ENCODE results near the gene TEP1.

The TEP1 gene

GRCh38 chr14:20428010-20428365, 14.7 kb upstream of the TEP1 start:
- H3K9me3 ChIP-seq (ENCODE audit: control insufficient read depth, insufficient read depth, low read length) = no peaks in the 10 kb centered on the region
- TF ChIP-seq EZH2phosphoT487 (IDR thresholded peaks at IDR 0.05; ENCODE audit: borderline replicate concordance, low read length) = no peak
- TF ChIP-seq CTCF (IDR thresholded peaks at IDR 0.05; ENCODE audit: low read depth, low read length, poor library complexity, severe bottlenecking) = no peak
- peaks cover 48% of the 10 kb centered on the region for H3K4me1 ChIP-seq (ENCODE audit: control insufficient read depth, low read length)
- peak overlapping the region; percentile 92 for H3K27ac ChIP-seq (ENCODE audit: low read depth, low read length)
- H3K27me3 ChIP-seq (ENCODE audit: control insufficient read depth, low read length) = no peaks in the 10 kb centered on the region
- H3K4me3 ChIP-seq (ENCODE audit: low read length) = peak overlapping the region; percentile 73
- H3K79me2 ChIP-seq (ENCODE audit: control insufficient read depth, low read length) = no peaks in the 10 kb centered on the region
- H4K20me1 ChIP-seq (ENCODE audit: control insufficient read depth, insufficient read depth, low read depth, low read length) = no peaks in the 10 kb centered on the region
- no peaks in the 10 kb centered on the region for H3K9me2 ChIP-seq (replicated peaks; ENCODE audit: control insufficient read depth, low read length)
- H3K4me2 ChIP-seq (ENCODE audit: low read length) = peak overlapping the region; percentile 95
- no peaks in the 10 kb centered on the region for H3K36me3 ChIP-seq (ENCODE audit: control insufficient read depth, low read length)
- H3F3A ChIP-seq (ENCODE audit: control insufficient read depth, insufficient read depth) = peaks cover 8% of the 10 kb centered on the region; the same call in 1 of the 2 replicates

- H3K4me1 ChIP-seq (ENCODE audit: control insufficient read depth, low read length) = peaks cover 50% of the 10 kb centered on the region
- TF ChIP-seq CTCF (IDR thresholded peaks at IDR 0.05; ENCODE audit: low read depth, low read length, poor library complexity, severe bottlenecking) (no peak), EZH2phosphoT487 (IDR thresholded peaks at IDR 0.05; ENCODE audit: borderline replicate concordance, low read length) (no peak)
- H3K79me2 ChIP-seq (ENCODE audit: control insufficient read depth, low read length) = no peaks in the 10 kb centered on the region
- peaks cover 8% of the 10 kb centered on the region; the same call in 1 of the 2 replicates for H3F3A ChIP-seq (ENCODE audit: control insufficient read depth, insufficient read depth)
- H3K4me2 ChIP-seq (ENCODE audit: low read length) = peak overlapping the region; percentile 95
- peak overlapping the region; percentile 92 for H3K27ac ChIP-seq (ENCODE audit: low read depth, low read length)
- H3K36me3 ChIP-seq (ENCODE audit: control insufficient read depth, low read length) = no peaks in the 10 kb centered on the region
- H3K4me3 ChIP-seq (ENCODE audit: low read length) = peak overlapping the region; percentile 73
- H4K20me1 ChIP-seq (ENCODE audit: control insufficient read depth, insufficient read depth, low read depth, low read length) = no peaks in the 10 kb centered on the region
- no peaks in the 10 kb centered on the region for H3K27me3 ChIP-seq (ENCODE audit: control insufficient read depth, low read length)
- H3K9me2 ChIP-seq (replicated peaks; ENCODE audit: control insufficient read depth, low read length) = no peaks in the 10 kb centered on the region
- no peaks in the 10 kb centered on the region for H3K9me3 ChIP-seq (ENCODE audit: control insufficient read depth, insufficient read depth, low read length)
These were observed 14.1 kb upstream of the TEP1 start for GRCh38 chr14:20427231-20428009.

- peaks cover 53% of the 10 kb centered on the region for H3K4me1 ChIP-seq (ENCODE audit: control insufficient read depth, low read length)
- H3K36me3 ChIP-seq (ENCODE audit: control insufficient read depth, low read length) = no peaks in the 10 kb centered on the region
- H3K27me3 ChIP-seq (ENCODE audit: control insufficient read depth, low read length) = no peaks in the 10 kb centered on the region
- H4K20me1 ChIP-seq (ENCODE audit: control insufficient read depth, insufficient read depth, low read depth, low read length) = no peaks in the 10 kb centered on the region
- H3K9me3 ChIP-seq (ENCODE audit: control insufficient read depth, insufficient read depth, low read length) = no peaks in the 10 kb centered on the region
- H3K4me3 ChIP-seq (ENCODE audit: low read length) = no peak overlapping the region
- H3F3A ChIP-seq (ENCODE audit: control insufficient read depth, insufficient read depth) = peaks cover 10% of the 10 kb centered on the region
- no peak for TF ChIP-seq EZH2phosphoT487 (IDR thresholded peaks at IDR 0.05; ENCODE audit: borderline replicate concordance, low read length)
- no peak for TF ChIP-seq CTCF (IDR thresholded peaks at IDR 0.05; ENCODE audit: low read depth, low read length, poor library complexity, severe bottlenecking)
- no peak overlapping the region for H3K27ac ChIP-seq (ENCODE audit: low read depth, low read length)
- no peaks in the 10 kb centered on the region for H3K9me2 ChIP-seq (replicated peaks; ENCODE audit: control insufficient read depth, low read length)
- H3K4me2 ChIP-seq (ENCODE audit: low read length) = no peak overlapping the region
- H3K79me2 ChIP-seq (ENCODE audit: control insufficient read depth, low read length) = no peaks in the 10 kb centered on the region
These were observed 11.6 kb upstream of the TEP1 start for GRCh38 chr14:20424851-20425250.

All from DOHH2 (cell line).